ENCODE results near the gene CLIC1. TPM values are rescaled to one million over a fixed set of nuclear protein-coding genes. Genes with fewer than 3 reads are reported as not detected.

CLIC1 gene
- polyA plus RNA-seq, 2 of the 4 experiments (the other 2 are of a cell fraction): 249 to 346 TPM

DNA sequence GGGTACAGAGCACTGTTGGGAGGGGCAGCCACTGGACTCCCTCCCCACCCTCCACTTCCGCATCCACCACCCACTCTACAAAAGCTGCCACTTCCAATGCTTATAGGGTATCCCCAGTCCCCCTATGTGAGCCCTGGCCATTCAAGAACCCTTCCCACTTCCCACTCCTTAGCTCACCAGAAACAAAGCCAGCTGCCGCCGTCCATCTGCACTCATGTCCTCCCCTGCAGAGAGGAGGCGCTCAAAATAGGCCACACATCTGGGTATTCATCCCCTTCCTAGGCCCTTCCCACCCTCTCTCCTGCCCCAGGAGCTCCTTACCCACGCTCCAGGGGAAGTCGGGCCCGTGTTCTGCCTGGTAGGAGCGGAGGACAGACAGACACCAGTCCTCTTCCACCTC is 49.0 kb downstream of the CLIC1 start:
- 86% methylated on average over 8 of the region's 8 CpGs for WGBS (ENCODE audit: missing lambda C conversion rate)
- H3K4me1 ChIP-seq: no peaks in the 10 kb centered on the region; the same call in 2 of the 3 replicates
- ChIA-PET POLR2A (no interaction called here), CTCF (interaction anchor here (1.1 to 2.5 kb wide), 5 partner anchors 15 to 152 kb away, joined by 3 to 9 read pairs (median 7); partner anchors contain the start of gene ABHD16A)
- no peak overlapping the region for H3K27ac ChIP-seq
- DNase-seq (ENCODE audit: low read depth in 1 of 2, low spot score in 1 of 2) (no peak), FAIRE-seq (no peak), ATAC-seq (no peak)
- no peaks in the 10 kb centered on the region for H3K9me3 ChIP-seq
- H3K4me2 ChIP-seq: no peak overlapping the region
- no peak overlapping the region for H3K4me3 ChIP-seq
- TF ChIP-seq CEBPB (IDR thresholded peaks at IDR 0.05): no peak
- no peak for TF ChIP-seq FOSL2 (IDR thresholded peaks at IDR 0.05)
- no peak for TF ChIP-seq FOSL2 (CRISPR knock-in tag; IDR thresholded peaks at IDR 0.05)
- no peak for TF ChIP-seq KDM1A (IDR thresholded peaks at IDR 0.05; ENCODE audit: low read depth)
- no peak for TF ChIP-seq RARB (CRISPR knock-in tag; IDR thresholded peaks at IDR 0.05)
- TF ChIP-seq, protein P1, sequence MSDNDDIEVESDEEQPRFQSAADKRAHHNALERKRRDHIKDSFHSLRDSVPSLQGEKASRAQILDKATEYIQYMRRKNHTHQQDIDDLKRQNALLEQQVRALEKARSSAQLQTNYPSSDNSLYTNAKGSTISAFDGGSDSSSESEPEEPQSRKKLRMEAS (IDR thresholded peaks at IDR 0.05): no peak
- no peak for TF ChIP-seq NFE2L2 (conservative IDR thresholded peaks at IDR 0.05; ENCODE audit: low read length)

DNA sequence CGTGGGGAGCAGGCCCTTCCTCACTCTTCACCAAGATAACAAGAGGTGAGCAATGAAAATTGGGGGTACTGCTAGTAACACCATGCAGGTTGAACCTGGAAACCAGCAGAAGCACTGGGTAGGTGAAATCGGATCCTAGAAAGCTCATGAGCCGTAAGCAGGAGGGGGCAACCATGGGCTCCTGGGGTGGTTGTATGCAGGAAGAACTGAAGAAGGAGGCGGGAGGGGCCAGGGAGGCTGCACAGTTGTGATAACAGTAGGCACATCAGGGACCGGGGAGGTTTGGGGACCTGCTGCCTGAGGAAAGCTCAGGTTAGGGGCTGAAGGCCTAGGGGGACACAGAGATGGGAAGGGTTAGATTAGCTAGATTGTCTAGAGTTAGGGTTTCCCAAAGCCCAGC is 49.8 kb downstream of the CLIC1 start:
- ChIA-PET POLR2A (interaction anchor here (1.0 kb wide), 1 partner anchor 141 kb away, joined by 3 read pairs; the partner anchor contains the start of gene HSPA1B), CTCF (interaction anchor here (1.1 to 2.1 kb wide), 3 partner anchors 84 to 152 kb away, joined by 3 to 7 read pairs (median 6); no protein-coding TSS in a partner anchor)
- Histone ChIP-seq H3K27ac (no peak overlapping the region), H3K9me3 (no peaks in the 10 kb centered on the region), H3K4me2 (no peak overlapping the region), H3K4me3 (no peak overlapping the region), H3K4me1 (no peaks in the 10 kb centered on the region; the same call in 2 of the 3 replicates)
- no peak for FAIRE-seq
- no peak for ATAC-seq
- WGBS (ENCODE audit: missing lambda C conversion rate): 91% methylated on average over 5 of the region's 5 CpGs
- DNase-seq (ENCODE audit: low read depth in 1 of 2, low spot score in 1 of 2): no peak
- no peak for TF ChIP-seq JUNB (IDR thresholded peaks at IDR 0.05)
- TF ChIP-seq, protein P2, sequence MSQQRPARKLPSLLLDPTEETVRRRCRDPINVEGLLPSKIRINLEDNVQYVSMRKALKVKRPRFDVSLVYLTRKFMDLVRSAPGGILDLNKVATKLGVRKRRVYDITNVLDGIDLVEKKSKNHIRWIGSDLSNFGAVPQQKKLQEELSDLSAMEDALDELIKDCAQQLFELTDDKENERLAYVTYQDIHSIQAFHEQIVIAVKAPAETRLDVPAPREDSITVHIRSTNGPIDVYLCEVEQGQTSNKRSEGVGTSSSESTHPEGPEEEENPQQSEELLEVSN (IDR thresholded peaks at IDR 0.05; ENCODE audit: borderline replicate concordance, low read depth): no peak

DNA sequence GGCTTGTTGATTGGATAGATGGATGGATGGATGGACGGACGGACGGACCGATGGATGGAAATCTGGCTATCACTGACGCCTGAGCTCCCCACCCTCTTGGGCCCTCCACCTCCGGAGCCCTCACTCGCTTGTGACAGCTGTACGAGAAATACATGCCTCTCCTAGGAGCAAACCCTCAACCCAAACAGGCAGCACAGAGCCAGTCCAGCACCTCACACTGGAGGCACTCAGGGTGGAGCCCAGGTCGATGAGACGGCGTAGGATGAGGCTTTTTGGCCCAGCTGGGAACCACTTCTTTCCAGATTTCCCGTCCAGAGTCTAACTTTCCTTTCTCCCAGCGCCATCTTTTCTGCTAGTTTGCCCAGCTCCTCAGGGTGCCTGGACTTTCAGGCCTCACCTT is 52.7 kb downstream of the CLIC1 start:
- no peak overlapping the region for H3K4me2 ChIP-seq
- no peak for DNase-seq (ENCODE audit: low read depth in 1 of 2, low spot score in 1 of 2)
- H3K9me3 ChIP-seq: no peaks in the 10 kb centered on the region
- H3K4me1 ChIP-seq: no peaks in the 10 kb centered on the region
- WGBS (ENCODE audit: missing lambda C conversion rate): 90% methylated on average over 13 of the region's 13 CpGs
- TF ChIP-seq, protein P3, sequence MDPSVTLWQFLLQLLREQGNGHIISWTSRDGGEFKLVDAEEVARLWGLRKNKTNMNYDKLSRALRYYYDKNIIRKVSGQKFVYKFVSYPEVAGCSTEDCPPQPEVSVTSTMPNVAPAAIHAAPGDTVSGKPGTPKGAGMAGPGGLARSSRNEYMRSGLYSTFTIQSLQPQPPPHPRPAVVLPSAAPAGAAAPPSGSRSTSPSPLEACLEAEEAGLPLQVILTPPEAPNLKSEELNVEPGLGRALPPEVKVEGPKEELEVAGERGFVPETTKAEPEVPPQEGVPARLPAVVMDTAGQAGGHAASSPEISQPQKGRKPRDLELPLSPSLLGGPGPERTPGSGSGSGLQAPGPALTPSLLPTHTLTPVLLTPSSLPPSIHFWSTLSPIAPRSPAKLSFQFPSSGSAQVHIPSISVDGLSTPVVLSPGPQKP (IDR thresholded peaks at IDR 0.05; ENCODE audit: low read depth, low read length): no peak
- TF ChIP-seq HOXA7 (CRISPR knock-in tag; IDR thresholded peaks at IDR 0.05): no peak
- TF ChIP-seq CBX2 (IDR thresholded peaks at IDR 0.05; ENCODE audit: borderline replicate concordance, low read depth): no peak
- TF ChIP-seq MYC (IDR thresholded peaks at IDR 0.05; ENCODE audit: borderline replicate concordance, low read length): no peak
- ATAC-seq: no peak
- no peak for FAIRE-seq
- H3K4me3 ChIP-seq: no peak overlapping the region
- H3K27ac ChIP-seq: no peak overlapping the region
- CTCF ChIA-PET: interaction anchor here (0.9 to 4.7 kb wide), 3 partner anchors 39 to 147 kb away, joined by 3 to 26 read pairs (median 3); partner anchors contain the start of genes DDAH2 and MPIG6B
- POLR2A ChIA-PET: no interaction called here

DNA sequence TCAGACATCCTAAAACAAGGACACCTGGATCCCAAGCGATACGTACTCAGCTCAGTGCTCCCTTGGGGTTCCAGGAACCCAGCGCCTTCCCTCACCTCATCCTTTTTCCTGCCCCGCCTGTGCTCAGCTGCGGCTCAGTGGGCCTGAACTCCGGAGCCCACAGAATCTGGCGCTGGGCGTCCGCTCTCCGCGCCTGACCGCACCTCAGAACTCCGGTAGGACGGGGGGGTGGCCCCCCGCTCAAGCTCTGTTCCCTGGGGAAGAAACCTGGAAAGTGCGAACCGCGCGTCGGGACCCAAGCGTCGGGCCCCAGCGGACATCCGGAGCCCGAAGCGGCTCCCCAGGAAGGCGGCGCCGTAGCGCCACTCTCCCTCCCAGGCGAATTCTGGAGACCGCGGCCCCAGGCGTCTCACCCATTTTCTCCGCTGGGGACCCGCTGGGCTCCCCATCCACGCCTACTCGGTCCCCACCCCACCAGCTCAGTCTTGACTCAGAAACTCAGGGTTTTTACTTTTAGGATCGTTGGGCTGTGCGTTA is 55.1 kb downstream of the CLIC1 start:
- no peaks in the 10 kb centered on the region for H3K9me3 ChIP-seq
- peak overlapping the region; percentile 22; the same call in 2 of the 3 replicates for H3K4me3 ChIP-seq
- POLR2A ChIA-PET: interaction anchor here (0.7 to 1.0 kb wide), 2 partner anchors 134 to 149 kb away, joined by 3 to 7 read pairs; partner anchors contain the start of genes HSPA1A and HSPA1L
- peak overlapping the region in 1 of 2 experiments; percentile 78; a peak in 3 of 6 replicates for H3K27ac ChIP-seq
- H3K4me1 ChIP-seq: peaks cover 8% of the 10 kb centered on the region; the same call in 1 of the 3 replicates
- peak overlapping the region; percentile 59 for H3K4me2 ChIP-seq
- DNase-seq (ENCODE audit: low read depth in 1 of 2, low spot score in 1 of 2): no peak
- CTCF ChIA-PET: interaction anchor here (0.6 to 4.7 kb wide), 17 partner anchors 9 to 1372 kb away, joined by 3 to 26 read pairs (median 4); partner anchors contain the start of genes DDAH2 and SKIC2
- TF ChIP-seq, protein P4, sequence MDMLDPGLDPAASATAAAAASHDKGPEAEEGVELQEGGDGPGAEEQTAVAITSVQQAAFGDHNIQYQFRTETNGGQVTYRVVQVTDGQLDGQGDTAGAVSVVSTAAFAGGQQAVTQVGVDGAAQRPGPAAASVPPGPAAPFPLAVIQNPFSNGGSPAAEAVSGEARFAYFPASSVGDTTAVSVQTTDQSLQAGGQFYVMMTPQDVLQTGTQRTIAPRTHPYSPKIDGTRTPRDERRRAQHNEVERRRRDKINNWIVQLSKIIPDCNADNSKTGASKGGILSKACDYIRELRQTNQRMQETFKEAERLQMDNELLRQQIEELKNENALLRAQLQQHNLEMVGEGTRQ (IDR thresholded peaks at IDR 0.05): no peak
- no peak for TF ChIP-seq NPAS2 (CRISPR knock-in tag; IDR thresholded peaks at IDR 0.05; ENCODE audit: borderline replicate concordance)
- TF ChIP-seq TP53 (CRISPR knock-in tag; IDR thresholded peaks at IDR 0.05): no peak
- no peak for TF ChIP-seq ZSCAN20 (CRISPR knock-in tag; IDR thresholded peaks at IDR 0.05)
- TF ChIP-seq EHF (CRISPR knock-in tag; IDR thresholded peaks at IDR 0.05): no peak
- no peak for TF ChIP-seq MAFK (IDR thresholded peaks at IDR 0.05; ENCODE audit: partially characterized antibody)
- no peak for TF ChIP-seq RFX5 (IDR thresholded peaks at IDR 0.05)
- no peak for TF ChIP-seq EP300 (IDR thresholded peaks at IDR 0.05)
- TF ChIP-seq RAD21 (conservative IDR thresholded peaks at IDR 0.05 in 1 of 2, IDR thresholded peaks at IDR 0.05 in 1 of 2): no peak
- TF ChIP-seq FOXS1 (CRISPR knock-in tag; IDR thresholded peaks at IDR 0.05): no peak
- TF ChIP-seq CHD2 (IDR thresholded peaks at IDR 0.05; ENCODE audit: low read length, partially characterized antibody): no peak
- no peak for TF ChIP-seq RNF2 (IDR thresholded peaks at IDR 0.05; ENCODE audit: borderline replicate concordance, low read depth)
- no peak for TF ChIP-seq MYC (IDR thresholded peaks at IDR 0.05; ENCODE audit: borderline replicate concordance, low read length)
- no peak for TF ChIP-seq ESRRA (IDR thresholded peaks at IDR 0.05; ENCODE audit: borderline replicate concordance, low read length)
- ATAC-seq: peak; percentile 47 to 62; a peak in 5 of 6 replicates
- 55% methylated on average over 28 of the region's 40 CpGs for WGBS (ENCODE audit: missing lambda C conversion rate)
- FAIRE-seq: no peak

All from A549 (cell line).